Islet of Langerhans (tissue), 1 donor: ENCODE measurements around the gene FSTL3.
"Not testable (repeated sequence)": the region's sequence is repeated elsewhere in the genome, so short reads cannot be mapped to it uniquely, and the experiment has no call there.

Source experiments
- FAIRE-seq: peaks from one replicate; lab custom pipeline; 2011; peaks lifted over from hg19 to GRCh38; lab: Jason Lieb, UNC

FSTL3 gene

GRCh38 chr19:682678-683320 lies 6.6 kb downstream of the FSTL3 start:
- FAIRE-seq: no peak

DNA sequence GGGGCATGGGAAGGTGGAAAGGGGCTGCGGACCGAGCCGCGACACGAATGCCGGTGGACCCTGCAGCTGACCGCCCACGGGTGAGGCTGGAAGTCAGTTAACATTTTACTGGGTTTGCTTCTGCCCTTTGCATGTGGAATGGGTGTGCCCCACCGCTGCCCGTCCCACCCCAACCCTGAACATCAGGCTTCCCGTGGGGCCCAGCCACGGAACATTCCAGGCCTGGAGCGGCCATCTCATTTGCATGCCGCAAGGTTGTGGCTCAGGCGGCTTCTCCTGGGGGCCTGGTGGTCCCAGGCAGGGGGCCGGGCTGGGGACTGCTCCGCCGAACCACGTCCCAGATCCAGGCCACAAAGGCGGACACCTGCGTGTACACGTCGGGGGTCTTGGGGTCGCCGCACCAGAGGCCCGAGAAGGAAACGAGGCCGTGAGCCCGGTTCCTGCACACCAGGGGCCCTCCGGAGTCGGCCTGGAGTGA lies 9.3 kb downstream of the FSTL3 start:
- no peak for FAIRE-seq

DNA sequence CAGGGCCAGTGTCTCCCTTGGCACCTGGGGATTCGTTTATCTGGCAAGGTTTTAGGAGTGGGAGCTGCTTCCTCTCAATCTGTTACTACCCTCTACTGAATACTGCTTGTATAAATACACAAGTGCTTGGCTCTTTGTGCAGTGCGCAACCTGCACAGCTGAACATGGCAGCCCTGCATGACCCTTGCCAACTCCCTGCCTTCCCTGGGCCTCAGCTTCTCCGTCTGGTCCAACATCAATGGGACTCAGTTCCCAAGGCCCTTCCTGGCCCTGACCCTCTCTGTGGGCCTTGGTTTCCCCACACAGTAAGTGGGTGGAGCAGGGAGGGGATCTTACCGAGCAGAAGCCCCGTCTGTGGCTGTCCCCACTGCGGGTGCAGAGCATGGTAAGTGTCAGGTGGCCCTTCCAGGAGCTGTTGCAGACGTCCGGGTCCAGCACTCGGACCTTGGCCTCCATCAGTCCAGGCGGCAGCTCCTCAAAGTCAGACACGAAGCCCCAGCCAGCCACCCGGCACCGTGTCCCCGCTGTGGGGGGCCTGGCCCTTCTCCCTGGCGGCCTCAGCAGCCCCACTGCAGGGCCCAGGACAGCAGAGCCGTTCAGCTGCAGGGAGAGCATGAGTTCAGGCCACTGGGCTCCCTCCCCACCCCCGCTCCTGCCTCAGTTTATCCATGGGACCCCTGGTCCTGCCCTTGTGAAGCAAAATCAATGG lies 10.6 kb downstream of the FSTL3 start:
- no peak for FAIRE-seq

GRCh38 chr19:687569-688166 lies 11.5 kb downstream of the FSTL3 start:
- no peak for FAIRE-seq

DNA sequence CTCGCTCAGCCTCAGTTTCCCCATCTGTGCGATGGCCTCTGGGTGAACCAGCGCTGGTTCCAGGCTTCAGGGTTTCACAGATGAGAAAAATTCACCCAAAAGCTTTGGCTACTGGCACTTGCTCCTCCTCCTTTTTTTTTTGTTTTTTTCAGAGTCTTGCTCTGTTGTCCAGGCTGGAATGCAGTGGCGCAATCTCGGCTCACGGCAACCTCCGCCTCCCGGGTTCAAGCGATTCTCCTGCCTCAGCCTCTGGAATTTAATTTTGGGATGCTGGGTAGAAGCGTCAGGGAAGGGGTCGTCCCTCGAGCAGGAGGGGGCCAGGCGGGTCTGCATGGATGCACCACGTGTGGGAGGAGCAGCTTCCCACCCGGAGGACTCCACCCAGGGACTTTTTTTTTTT lies 12.0 kb downstream of the FSTL3 start:
- no peak for FAIRE-seq

DNA sequence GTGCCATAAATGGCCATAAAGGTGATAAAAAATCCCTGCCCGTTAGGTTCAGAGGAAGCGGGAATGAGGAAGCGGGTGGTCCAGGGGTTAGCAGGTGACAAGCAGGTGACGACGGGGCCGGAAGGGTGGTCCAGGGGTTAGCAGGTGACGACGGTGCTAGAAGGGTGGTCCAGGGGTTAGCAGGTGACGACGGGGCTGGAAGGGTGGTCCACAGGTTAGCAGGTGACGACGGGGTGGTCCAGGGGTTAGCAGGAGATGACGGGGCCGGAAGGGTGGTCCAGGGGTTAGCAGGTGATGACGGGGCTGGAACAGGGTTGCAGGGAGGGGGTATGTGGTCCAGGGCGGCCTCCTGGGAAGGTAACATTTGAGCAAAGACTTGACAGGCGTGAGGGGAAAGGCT lies 12.8 kb downstream of the FSTL3 start:
- no peak for FAIRE-seq

GRCh38 chr19:690203-690602 lies 14.0 kb downstream of the FSTL3 start:
- no peak for FAIRE-seq

GRCh38 chr19:694481-695351 lies 18.5 kb downstream of the FSTL3 start:
- FAIRE-seq: no peak

DNA sequence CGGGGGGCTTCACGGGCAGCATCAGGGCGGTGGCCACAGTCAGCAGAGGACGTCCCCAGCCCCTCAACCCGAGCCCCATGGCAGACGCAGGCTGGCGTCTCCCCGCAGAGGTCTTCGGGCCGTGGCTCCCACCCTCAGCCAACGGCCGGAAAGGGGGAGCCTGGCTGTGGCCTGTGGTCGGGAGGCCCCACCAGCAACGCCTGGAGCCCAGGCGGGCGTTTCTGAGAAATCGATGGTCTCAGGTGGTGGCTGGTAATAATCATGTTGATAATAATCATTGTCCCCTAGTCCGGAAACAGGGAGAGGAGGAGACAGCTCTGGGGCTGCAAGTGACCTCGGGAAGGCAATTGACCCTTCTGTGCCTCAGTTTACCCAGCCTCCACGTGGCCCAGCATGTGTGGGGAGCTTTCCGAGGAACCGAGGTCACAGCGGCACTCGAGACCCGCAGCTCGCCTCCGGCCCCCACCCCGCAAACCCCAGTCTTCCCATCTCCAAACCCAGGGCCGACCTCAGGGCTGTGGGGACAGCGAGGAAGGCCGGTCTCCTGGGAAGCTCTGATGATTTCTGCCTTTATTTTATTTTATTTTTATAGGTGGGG lies 19.3 kb downstream of the FSTL3 start, which contains the start of gene PRSS57:
Gene PRSS57, minus strand, starts transcription at position 101 of the 598 bp plus-strand sequence. Its CDS starts 22 bp downstream, at position 79.
- FAIRE-seq: no peak

DNA sequence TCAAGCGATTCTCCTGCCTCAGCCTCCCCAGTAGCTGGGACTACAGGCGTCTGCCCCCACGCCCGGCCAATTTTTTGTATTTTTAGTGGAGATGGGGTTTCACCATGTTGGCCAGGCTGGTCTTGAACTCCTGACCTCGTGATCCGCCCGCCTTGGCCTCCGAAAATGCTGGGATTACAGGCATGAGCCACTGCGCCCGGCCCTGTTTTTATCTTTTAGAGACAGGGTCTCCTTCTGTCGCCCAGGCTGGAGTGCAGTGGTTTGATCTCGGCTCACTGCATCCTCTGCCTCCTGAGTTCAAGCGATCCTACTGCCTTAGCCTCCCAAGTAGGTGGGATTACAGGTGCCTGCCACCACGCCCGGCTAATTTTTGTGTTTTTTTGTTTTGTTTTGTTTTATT lies 22.3 kb downstream of the FSTL3 start:
- FAIRE-seq: not testable (repeated sequence)

DNA sequence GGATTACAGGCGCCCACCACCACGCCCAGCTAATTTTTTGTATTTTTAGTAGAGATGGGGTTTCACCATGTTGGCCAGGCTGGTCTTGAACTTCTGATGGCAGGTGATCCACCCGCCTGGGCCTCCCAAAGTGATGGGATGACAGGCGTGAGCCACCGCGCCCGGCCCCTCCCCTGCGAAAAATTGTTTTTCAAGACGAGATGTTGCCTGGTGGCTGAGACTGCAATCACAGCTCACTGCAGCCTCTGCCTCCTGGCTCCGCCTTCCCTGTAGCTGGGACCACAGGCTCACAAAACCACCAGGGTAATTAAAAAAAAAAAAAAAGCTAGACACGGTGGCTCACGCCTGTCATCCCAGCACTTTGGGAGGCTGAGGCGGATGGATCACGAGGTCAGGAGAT lies 23.7 kb downstream of the FSTL3 start:
- not testable (repeated sequence) for FAIRE-seq

DNA sequence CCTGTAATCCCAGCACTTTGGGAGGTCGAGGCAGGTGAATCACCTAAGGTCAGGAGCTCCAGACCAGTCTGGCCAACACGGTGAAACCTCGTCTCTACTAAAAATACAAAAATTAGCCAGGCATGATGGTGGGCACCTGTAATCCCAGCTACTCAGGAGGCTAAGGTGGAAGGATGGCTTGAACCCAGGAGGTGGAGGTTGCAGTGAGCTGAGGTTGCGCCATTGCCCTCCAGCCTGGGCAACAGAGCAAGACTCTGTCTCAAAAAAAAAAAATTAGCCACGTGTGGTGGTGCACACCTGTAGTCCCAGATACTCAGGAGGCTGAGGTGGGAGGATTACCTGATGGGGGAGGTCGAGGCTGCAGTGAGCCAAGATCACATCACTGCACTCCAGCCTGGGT lies 26.7 kb downstream of the FSTL3 start:
- not testable (repeated sequence) for FAIRE-seq

DNA sequence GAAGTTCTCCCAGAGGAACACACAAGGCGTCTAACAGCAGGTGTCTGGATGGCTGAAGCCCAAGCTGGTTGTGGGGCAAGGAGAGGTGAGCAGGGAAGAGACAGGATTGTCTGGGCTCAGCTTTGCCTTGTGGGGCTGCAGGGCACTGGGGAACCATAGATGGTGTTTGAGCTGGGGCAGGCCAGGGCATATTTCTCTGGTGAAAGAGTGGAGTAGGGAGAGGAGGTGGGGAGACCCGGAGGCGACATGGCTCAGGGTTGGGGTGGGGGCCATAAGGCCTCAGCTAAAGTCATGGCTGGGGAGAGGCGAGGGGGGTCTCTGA lies 27.1 kb downstream of the FSTL3 start:
- no peak for FAIRE-seq

DNA sequence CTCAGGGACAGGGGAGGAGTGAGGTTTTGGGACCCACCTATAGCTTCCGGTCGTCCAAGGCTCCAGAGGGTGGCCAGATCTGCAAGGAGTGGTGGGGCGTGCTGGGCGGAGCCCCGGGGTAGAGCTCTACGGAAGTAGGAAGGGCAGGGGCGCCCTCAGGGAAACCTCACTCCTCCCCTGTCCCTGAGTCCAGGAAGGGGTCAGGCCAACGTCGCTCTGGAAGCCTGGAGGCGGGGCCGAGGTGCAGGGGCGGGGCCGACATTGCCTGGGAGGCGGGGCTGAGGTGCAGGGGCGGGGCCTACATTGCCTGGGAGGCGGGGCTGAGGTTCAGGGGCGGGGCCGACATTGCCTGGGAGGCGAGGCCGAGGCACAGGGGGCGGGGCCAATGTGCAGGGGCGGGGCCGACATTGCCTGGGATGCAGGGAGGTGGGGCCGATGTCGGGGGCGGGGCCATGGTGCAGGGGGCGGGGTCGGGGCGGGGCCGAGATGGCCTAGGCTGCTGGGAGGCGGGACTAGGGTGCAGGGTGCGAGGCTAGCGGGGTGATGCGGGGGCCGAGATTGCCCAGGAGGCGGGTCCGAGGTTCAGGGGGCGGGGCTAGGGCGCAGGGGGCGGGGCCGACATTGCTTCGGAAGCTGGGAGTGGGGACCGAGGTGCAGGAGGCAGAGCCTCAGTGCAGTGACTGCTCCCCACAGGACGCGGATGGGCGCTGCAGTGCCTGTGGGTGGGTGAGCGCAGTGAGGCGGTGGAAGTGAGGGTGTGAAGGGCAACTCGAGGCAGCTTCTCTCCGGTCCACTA lies 27.7 kb downstream of the FSTL3 start:
- FAIRE-seq: no peak

- no peak for FAIRE-seq
Measured at GRCh38 chr19:704447-704741, 28.2 kb downstream of the FSTL3 start.

DNA sequence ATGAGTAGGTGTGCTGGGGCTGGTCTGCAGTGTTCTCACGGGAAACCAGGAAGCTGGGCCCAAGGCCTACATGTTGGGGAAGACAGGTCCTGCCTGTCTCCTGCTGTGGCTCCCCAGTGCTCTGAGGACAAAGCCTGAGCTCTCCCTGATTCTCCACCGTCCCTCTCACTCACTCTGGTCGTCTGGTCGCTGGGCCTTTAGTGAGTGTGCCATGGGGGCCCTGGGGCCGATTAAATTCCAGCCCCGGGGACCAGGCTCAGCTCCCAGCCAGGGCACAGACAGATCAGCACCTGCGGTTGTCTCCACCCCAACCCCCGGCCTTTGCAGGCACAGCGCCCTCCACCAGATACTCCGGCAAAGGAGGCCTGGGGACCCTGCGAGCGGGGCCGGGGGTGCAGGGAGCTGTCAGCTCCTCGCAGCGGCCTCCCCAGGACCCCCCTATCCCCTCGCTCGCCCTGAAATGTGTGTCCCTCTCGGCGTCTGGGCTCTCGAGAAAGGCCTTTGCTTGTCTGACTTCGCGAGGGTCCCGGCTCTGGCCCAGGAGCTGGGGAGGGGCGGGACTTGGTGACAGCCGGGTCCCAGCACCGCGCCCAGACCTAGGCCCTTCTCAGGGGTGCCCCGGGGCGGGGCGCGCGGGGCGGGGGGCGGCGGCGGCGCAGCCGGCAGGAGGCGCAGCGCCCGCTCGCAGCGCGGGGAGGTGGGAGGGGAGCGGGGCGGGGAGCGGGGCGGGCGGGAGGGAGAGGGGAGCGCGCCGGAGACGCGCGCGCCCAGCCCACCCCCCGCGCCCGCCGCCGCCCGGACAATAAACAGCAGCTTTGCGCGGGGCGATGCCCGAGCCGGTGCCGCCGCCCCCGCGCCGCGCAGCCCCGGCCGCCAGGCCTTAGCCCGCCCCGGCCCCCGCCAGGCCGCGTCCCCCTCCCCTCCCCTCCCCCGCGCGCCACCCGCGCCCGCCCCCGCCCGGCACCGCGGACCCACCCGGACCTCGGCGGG lies 32.3 kb downstream of the FSTL3 start, which contains the start of gene PALM:
Gene PALM, plus strand, starts transcription at position 782 of the 990 bp plus-strand sequence. CDS start 212 bp downstream, outside the sequence.
- no peak for FAIRE-seq

GRCh38 chr19:709196-709964 lies 33.2 kb downstream of the FSTL3 start:
- no peak for FAIRE-seq

- FAIRE-seq: no peak
Measured at GRCh38 chr19:709965-710571, 33.9 kb downstream of the FSTL3 start.

DNA sequence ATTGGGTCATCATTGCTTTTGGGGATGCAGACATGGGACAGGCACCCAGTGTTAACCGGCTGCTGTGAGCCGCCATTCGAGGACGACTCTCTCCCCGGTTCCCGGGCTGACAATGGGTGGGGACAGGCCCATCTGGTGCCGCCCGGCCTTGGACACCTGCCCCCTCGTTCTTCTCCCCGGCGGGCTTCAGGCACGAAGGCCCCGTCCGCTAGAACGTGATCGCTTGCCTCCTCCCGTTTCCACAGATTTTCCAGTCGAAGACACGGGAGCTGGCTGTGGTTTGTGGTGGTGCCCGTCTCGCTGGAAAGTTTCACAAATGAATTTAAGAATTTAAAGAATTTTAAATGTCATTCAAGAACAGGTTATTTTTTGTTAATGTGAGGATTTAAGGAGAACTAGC lies 34.6 kb downstream of the FSTL3 start:
- no peak for FAIRE-seq
